Cardiac septum (tissue), 1 donor: ENCODE results near the gene ASGR1. TPM values are rescaled to one million over a fixed set of nuclear protein-coding genes. Genes with fewer than 3 reads are reported as not detected.
A peak's percentile ranks its signal among the peaks of the same experiment; 100 is the strongest.
"Not testable (repeated sequence)": the region's sequence is repeated elsewhere in the genome, so short reads cannot be mapped to it uniquely, and the experiment has no call there.

Experiments
- DNase-seq: peaks from one replicate; pipeline ENCODE4 v3.0.0-alpha.2; 2020; ENCODE audit warnings: low spot score
- intact Hi-C: fragments of 100-400 bp; cut with DNase I; formaldehyde crosslinking; loops from one replicate; pipeline ENCODE4 v1.14.0; 2022
- microRNA-seq: library from miRNA; unstranded; fragments of <30 nt; microRNA quantifications from one replicate; pipeline ENCODE4 v1.2.0, GENCODE V29; 2020
- total RNA-seq: library from RNA; stranded (reverse); fragmentation: NEBNext Ultra II Directional; extraction: Animal tissue kit (Norgen Biotek cat#: 25700); gene quantifications from one replicate; pipeline ENCODE4 v1.2.1, GENCODE V29; 2021
- donor health status: DM: no; HTN: no; CAD: no.

Gene ASGR1
- total RNA-seq, 1 donor from 2014 or later = 0.54 TPM

- intact Hi-C loops = loop anchor here (10.0 kb wide), 1 partner anchor 217 kb away; no protein-coding TSS in a partner anchor
- DNase-seq = no peak
Observed at GRCh38 chr17:7131423-7131791, 47.8 kb downstream of the ASGR1 start.

GRCh38 chr17:7130621-7131422 lies 48.3 kb downstream of the ASGR1 start:
- DNase-seq = no peak
- intact Hi-C loops = loop anchor here (10.0 kb wide), 1 partner anchor 216 kb away; no protein-coding TSS in a partner anchor

GRCh38 chr17:7129311-7129710 lies 49.9 kb downstream of the ASGR1 start:
- no peak for DNase-seq
- intact Hi-C loops = no loop called here

GRCh38 chr17:7128160-7128559 lies 51.0 kb downstream of the ASGR1 start:
- intact Hi-C loops = no loop called here
- no peak for DNase-seq

GRCh38 chr17:7127501-7127900 lies 51.7 kb downstream of the ASGR1 start:
- intact Hi-C loops, DNase-seq: not testable (repeated sequence)

- intact Hi-C loops, DNase-seq: not testable (repeated sequence)
Observed at GRCh38 chr17:7126386-7126785, 52.8 kb downstream of the ASGR1 start.

GRCh38 chr17:7124923-7125322 lies 54.2 kb downstream of the ASGR1 start:
- no peak for DNase-seq
- intact Hi-C loops = no loop called here

GRCh38 chr17:7123844-7124243 lies 55.3 kb downstream of the ASGR1 start:
- no peak for DNase-seq
- intact Hi-C loops = no loop called here

Small RNA genes within 50 kb of the gene (microRNA-seq; reads per million reads assigned to microRNA genes)
- 416 reads per million, percentile 78 among the genes with 10 or more reads in this experiment for gene MIR324

Other genes starting within 250 kb of the ASGR1 start
- gene ALOX12, start 183.3 kb downstream of the ASGR1 start, total RNA-seq = not detected
- gene RNASEK, start 166.7 kb downstream of the ASGR1 start, total RNA-seq = 171 TPM
- gene BCL6B, start 156.3 kb downstream of the ASGR1 start, total RNA-seq = 8.8 TPM
- 0.48 TPM for gene SLC16A13, start 143.4 kb downstream of the ASGR1 start, total RNA-seq
- 1.1 TPM for gene SLC16A11, start 135.3 kb downstream of the ASGR1 start, total RNA-seq
- 3.0 TPM for gene CLEC10A, start 99.1 kb downstream of the ASGR1 start, total RNA-seq
- 0.24 TPM for gene ASGR2, start 64.5 kb downstream of the ASGR1 start, total RNA-seq
- gene DLG4, start 40.5 kb upstream of the ASGR1 start, total RNA-seq = 16.0 TPM
- gene ACADVL, start 40.6 kb upstream of the ASGR1 start, total RNA-seq = 966 TPM
- 22.5 TPM for gene DVL2, start 55.1 kb upstream of the ASGR1 start, total RNA-seq
- 20.5 TPM for gene PHF23, start 60.1 kb upstream of the ASGR1 start, total RNA-seq
- gene GABARAP, start 63.1 kb upstream of the ASGR1 start, total RNA-seq = 449 TPM
- gene CTDNEP1, start 72.4 kb upstream of the ASGR1 start, total RNA-seq = 111 TPM
- gene ELP5, start 72.8 kb upstream of the ASGR1 start, total RNA-seq = 57.5 TPM
- 0.75 TPM for gene CLDN7, start 83.1 kb upstream of the ASGR1 start, total RNA-seq
- gene SLC2A4, start 102.3 kb upstream of the ASGR1 start, total RNA-seq = 73.5 TPM
- 1.2 TPM for gene YBX2, start 115.3 kb upstream of the ASGR1 start, total RNA-seq
- 263 TPM for gene EIF5A, start 128.3 kb upstream of the ASGR1 start, total RNA-seq
- gene GPS2, start 136.0 kb upstream of the ASGR1 start, total RNA-seq = 49.0 TPM
- 29.9 TPM for gene NEURL4, start 150.0 kb upstream of the ASGR1 start, total RNA-seq
- gene ACAP1, start 157.2 kb upstream of the ASGR1 start, total RNA-seq = 16.4 TPM
- gene KCTD11, start 172.8 kb upstream of the ASGR1 start, total RNA-seq = 9.6 TPM
- gene TMEM95, start 175.8 kb upstream of the ASGR1 start, total RNA-seq = not detected
- gene TNK1, start 201.7 kb upstream of the ASGR1 start, total RNA-seq = 2.0 TPM
- gene PLSCR3, start 215.2 kb upstream of the ASGR1 start, total RNA-seq = 16.8 TPM
- gene TMEM256, start 224.7 kb upstream of the ASGR1 start, total RNA-seq = 67.7 TPM
- 11.0 TPM for gene NLGN2, start 228.5 kb upstream of the ASGR1 start, total RNA-seq
- gene SPEM1, start 241.0 kb upstream of the ASGR1 start, total RNA-seq = not detected
- not detected for gene SPEM2, start 246.2 kb upstream of the ASGR1 start, total RNA-seq
- gene SPEM3, start 249.5 kb upstream of the ASGR1 start, total RNA-seq = not detected